Lower lobe of right lung (tissue), 2 donors: ENCODE measurements around the gene PLA2G4D. TPM values are rescaled to one million over a fixed set of nuclear protein-coding genes. Genes with fewer than 3 reads are reported as not detected.

Experiments
- ATAC-seq, 2 donors: fragments of 200-7000 bp; cut with Tn5 transposase; one replicate each; pipeline ENCODE4 v1.9.1; 2020 to 2022; ENCODE audit warnings: mild to moderate bottlenecking in 2 of 2, moderate library complexity in 2 of 2
- DNase-seq: peaks from one replicate; pipeline ENCODE4 v3.0.0-alpha.2; 2020
- H3K27ac ChIP-seq: fragments of 200-600 bp; one replicate; pipeline ENCODE4 v1.8.0; 2022
- H3K27me3 ChIP-seq: fragments of 200-600 bp; one replicate; pipeline ENCODE4 v1.8.0; 2022; ENCODE audit warnings: low read depth
- H3K36me3 ChIP-seq: fragments of 200-600 bp; one replicate; pipeline ENCODE4 v1.8.0; 2022; ENCODE audit warnings: mild to moderate bottlenecking
- H3K4me1 ChIP-seq: fragments of 200-600 bp; one replicate; pipeline ENCODE4 v1.8.0; 2022
- H3K4me3 ChIP-seq: fragments of 200-600 bp; one replicate; pipeline ENCODE4 v1.8.0; 2022; ENCODE audit warnings: mild to moderate bottlenecking
- H3K9me3 ChIP-seq: fragments of 200-600 bp; one replicate; pipeline ENCODE4 v1.8.0; 2022
- intact Hi-C: fragments of 100-400 bp; cut with DNase I; formaldehyde crosslinking; loops from one replicate; pipeline ENCODE4 v1.11.0; 2022
- total RNA-seq: library from RNA; stranded (reverse); fragmentation: NEBNext Ultra II Directional; extraction: Animal tissue kit (Norgen Biotek cat#: 25700); gene quantifications from one replicate; pipeline ENCODE4 v1.2.1, GENCODE V29; 2021
- TF ChIP-seq, protein P1 (sequence below): fragments of 200-600 bp; IDR thresholded peaks from one replicate; pipeline ENCODE4 v1.8.0; 2022; ENCODE audit warnings: antibody characterized with exemption, mild to moderate bottlenecking
- donor health status: DM: no; HTN: yes; CAD: no; lungs with severe emphysema.

The PLA2G4D gene
- total RNA-seq, 1 donor from 2014 or later = not detected

DNA sequence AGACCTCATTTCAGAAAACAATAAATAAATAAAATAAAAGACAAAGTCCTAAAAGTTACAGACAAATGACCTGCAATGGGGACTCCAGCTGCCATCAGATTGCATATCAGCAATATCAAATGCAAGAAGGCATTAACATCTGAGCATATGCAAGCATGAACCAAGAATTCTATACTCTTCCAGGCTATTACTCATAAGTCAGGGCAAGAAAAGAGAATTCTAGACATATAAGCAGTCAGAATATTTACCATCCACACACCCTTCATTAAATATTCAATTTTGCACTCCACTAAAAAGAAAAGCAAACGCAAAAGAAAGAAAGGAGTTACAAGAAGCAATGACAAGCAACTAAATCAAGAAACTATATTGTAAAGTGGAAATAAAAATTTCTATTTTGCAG is 41.0 kb upstream of the PLA2G4D start:
- Histone ChIP-seq H3K4me3 (no peak overlapping the region), H3K27ac (no peak overlapping the region), H3K4me1 (no peaks in the 10 kb centered on the region), H3K36me3 (no peaks in the 10 kb centered on the region), H3K27me3 (no peaks in the 10 kb centered on the region), H3K9me3 (no peaks in the 10 kb centered on the region)
- TF ChIP-seq, protein P1, sequence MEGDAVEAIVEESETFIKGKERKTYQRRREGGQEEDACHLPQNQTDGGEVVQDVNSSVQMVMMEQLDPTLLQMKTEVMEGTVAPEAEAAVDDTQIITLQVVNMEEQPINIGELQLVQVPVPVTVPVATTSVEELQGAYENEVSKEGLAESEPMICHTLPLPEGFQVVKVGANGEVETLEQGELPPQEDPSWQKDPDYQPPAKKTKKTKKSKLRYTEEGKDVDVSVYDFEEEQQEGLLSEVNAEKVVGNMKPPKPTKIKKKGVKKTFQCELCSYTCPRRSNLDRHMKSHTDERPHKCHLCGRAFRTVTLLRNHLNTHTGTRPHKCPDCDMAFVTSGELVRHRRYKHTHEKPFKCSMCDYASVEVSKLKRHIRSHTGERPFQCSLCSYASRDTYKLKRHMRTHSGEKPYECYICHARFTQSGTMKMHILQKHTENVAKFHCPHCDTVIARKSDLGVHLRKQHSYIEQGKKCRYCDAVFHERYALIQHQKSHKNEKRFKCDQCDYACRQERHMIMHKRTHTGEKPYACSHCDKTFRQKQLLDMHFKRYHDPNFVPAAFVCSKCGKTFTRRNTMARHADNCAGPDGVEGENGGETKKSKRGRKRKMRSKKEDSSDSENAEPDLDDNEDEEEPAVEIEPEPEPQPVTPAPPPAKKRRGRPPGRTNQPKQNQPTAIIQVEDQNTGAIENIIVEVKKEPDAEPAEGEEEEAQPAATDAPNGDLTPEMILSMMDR = no peak
- ATAC-seq = no peak
- intact Hi-C loops = no loop called here
- DNase-seq = no peak

DNA sequence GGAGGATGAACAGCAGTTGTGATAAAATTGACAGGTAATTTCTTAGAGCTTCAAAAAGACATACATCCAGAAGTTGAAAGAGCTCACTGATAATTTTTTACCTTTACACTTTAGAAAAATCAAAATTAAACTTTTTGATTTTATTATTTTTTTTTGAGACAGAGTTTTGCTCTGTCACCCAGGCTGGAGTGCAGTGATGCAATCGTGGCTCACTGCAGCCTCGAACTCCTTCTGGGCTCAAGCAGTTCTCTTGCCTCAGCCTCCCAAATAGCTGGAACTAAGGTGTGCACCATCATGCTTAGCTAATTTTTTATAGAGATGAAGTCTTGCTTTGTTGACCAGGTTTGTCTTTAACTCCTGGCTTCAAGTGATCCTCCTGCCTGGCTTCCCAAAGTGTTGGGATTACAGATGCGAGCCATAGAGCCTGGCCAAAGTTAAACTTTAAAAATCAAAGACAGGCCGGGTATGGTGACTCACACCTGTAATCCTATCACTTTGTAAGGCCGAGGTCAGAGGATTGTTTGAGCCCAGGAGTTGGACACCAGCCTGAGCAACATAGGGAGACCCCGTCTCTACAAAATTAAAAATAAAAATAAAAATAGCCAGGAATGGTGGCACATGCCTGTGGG is 40.4 kb upstream of the PLA2G4D start:
- Histone ChIP-seq H3K4me1 (no peaks in the 10 kb centered on the region), H3K4me3 (no peak overlapping the region), H3K27ac (no peak overlapping the region), H3K36me3 (no peaks in the 10 kb centered on the region), H3K27me3 (no peaks in the 10 kb centered on the region), H3K9me3 (no peaks in the 10 kb centered on the region)
- DNase-seq (no peak), ATAC-seq (no peak)
- TF ChIP-seq, protein P1 = no peak
- intact Hi-C loops = no loop called here

DNA sequence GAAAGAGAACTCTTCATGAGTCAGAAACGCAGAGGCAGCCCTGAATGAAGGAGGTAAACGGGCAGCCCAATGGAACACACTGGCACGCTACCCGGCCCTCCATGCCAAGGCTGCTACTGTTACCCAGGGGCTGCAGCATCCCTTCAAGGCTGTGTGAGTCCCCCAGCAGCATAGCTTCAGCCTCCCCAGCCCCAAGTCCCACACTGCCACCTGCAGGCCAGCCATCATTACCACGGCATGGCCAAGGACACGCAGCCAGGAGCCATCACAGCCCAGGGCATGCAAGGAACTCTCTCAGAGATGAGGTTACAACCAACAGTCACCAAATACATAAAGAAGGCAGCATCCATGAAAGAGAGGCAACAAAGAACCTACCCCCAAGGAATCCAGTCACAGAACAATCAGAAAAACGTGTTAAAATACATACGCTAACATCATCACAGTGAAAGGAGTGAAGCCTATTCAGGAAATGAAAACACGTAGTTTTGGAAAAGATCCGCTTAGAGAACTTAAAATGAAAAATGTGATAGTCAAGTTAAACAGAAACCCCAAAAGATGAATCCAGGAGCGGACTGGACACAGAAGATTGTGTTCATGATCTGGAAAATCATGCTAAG is 39.6 kb upstream of the PLA2G4D start:
- peak; percentile 74 for DNase-seq
- no peaks in the 10 kb centered on the region for H3K4me1 ChIP-seq
- ATAC-seq = peak; percentile 70 to 74
- intact Hi-C loops = no loop called here
- no peaks in the 10 kb centered on the region for H3K9me3 ChIP-seq
- no peak overlapping the region for H3K4me3 ChIP-seq
- H3K27ac ChIP-seq = no peak overlapping the region
- TF ChIP-seq, protein P1 = peak; percentile 70
- H3K27me3 ChIP-seq = no peaks in the 10 kb centered on the region
- no peaks in the 10 kb centered on the region for H3K36me3 ChIP-seq

DNA sequence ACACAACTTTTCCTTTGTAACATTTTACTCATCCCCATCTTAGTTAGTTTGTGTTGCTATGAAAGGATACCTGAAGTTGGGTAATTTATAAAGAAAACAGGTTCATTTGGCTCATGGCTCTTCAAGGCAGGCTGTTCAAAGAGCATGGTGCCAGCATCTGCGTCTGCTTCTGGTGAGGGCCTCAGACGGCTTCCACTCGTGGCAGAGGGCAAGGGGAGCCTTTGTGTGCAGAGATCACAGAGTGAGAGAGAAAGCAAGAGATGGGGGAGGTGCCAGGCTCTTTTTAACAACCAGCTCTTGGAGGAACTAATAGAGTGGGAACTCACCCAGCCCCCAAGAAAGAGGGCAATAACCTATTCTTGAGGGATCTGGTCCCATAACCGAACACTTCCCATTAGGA is 39.0 kb upstream of the PLA2G4D start:
- Histone ChIP-seq H3K36me3 (no peaks in the 10 kb centered on the region), H3K4me3 (no peak overlapping the region), H3K27ac (no peak overlapping the region), H3K27me3 (no peaks in the 10 kb centered on the region), H3K4me1 (no peaks in the 10 kb centered on the region), H3K9me3 (no peaks in the 10 kb centered on the region)
- TF ChIP-seq, protein P1 = no peak
- no peak for DNase-seq
- intact Hi-C loops = no loop called here
- no peak for ATAC-seq

DNA sequence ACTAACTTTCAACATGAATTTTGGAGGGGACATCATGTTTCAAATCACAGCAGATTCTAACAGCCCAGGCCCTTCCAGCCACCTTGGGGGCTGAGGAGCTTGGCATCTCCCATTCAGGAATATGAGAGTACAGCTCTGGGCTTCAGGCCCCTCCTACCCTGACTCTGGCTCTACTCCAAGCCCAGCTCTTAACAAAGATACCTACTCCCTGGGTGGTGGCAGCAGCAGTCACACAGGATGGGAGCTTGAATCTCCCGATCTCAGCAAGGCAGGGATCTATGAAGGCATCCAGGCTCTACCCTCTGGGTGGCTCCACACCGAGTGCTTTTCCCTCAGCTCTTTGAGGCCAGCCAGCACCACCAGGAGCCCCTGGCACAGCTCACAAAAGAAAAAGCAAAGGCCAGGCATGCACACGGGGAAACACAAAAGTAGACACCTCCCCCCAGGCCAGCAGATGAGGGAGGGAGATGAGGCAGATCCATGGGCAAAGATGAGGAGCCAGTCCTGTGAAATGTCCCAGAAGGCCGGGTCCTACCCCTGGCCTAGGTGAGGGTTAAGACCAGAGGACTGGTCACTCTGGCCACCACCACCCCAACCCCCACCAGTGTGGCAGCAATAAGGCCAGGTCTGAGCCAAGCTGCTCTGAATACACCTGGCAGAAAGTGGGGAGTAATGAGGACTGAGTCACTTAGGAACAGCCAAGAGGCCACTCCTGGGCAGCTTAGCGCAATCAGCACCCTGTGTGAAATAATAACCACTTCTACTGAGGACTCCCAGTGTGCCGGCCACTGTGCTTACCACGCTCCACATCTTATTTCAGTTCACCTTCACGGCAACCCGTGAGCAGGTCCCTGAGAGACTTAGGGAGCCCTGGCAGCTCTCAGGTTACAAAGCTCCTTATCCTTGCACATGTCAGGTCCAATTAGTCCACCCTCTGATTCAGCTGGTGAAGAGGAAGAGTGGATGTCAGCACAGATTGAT is 37.8 kb upstream of the PLA2G4D start:
- H3K9me3 ChIP-seq = no peaks in the 10 kb centered on the region
- H3K27ac ChIP-seq = peak overlapping the region; percentile 14
- no peaks in the 10 kb centered on the region for H3K36me3 ChIP-seq
- peak; percentile 65 for DNase-seq
- intact Hi-C loops = no loop called here
- no peak overlapping the region for H3K4me3 ChIP-seq
- H3K4me1 ChIP-seq = no peaks in the 10 kb centered on the region
- no peaks in the 10 kb centered on the region for H3K27me3 ChIP-seq
- peak; percentile 87 for ATAC-seq
- TF ChIP-seq, protein P1 = no peak
